MCF 10A (cell line): ENCODE data around the gene ICAM4. TPM values are rescaled to one million over a fixed set of nuclear protein-coding genes. Genes with fewer than 3 reads are reported as not detected.

Source experiments
- BruUV-seq: library from RNA; stranded (reverse); fragments of 400-500 nt; replicated peaks from 2 replicates; lab custom pipeline; 2021; lab: Mats Ljungman, UMichigan
- CTCF ChIA-PET: fragments of 300-600 bp; sonication (Branson Sonifier 250); formaldehyde crosslinking; extraction: SDS; loops from one replicate; lab custom pipeline; 2021; ENCODE audit warnings: antibody characterized with exemption, inconsistent platforms; lab: Yijun Ruan, JAX
- POLR2A ChIA-PET: fragments of 300-600, 350-650 bp; sonication (Branson Sonifier 250); formaldehyde crosslinking; extraction: SDS; loops from one replicate; lab custom pipeline; 2020; ENCODE audit warnings: antibody characterized with exemption, inconsistent platforms; lab: Yijun Ruan, JAX
- DNase-seq: peaks from one replicate; pipeline ENCODE4 v3.0.0-alpha.2; 2018; ENCODE audit not compliant: unreplicated experiment
- H3K27ac Mint-ChIP-seq: one replicate; pipeline ENCODE4 v1.8.0; 2022; ENCODE audit warnings: mild to moderate bottlenecking, low read depth, mixed read lengths; ENCODE audit not compliant: unreplicated experiment
- H3K27me3 Mint-ChIP-seq: one replicate; pipeline ENCODE4 v1.8.0; 2022; ENCODE audit warnings: mixed read lengths; ENCODE audit not compliant: insufficient read depth, unreplicated experiment
- H3K36me3 Mint-ChIP-seq: one replicate; pipeline ENCODE4 v1.8.0; 2022; ENCODE audit warnings: mild to moderate bottlenecking, moderate library complexity, mixed read lengths; ENCODE audit not compliant: insufficient read depth, unreplicated experiment
- H3K4me1 Mint-ChIP-seq: one replicate; pipeline ENCODE4 v1.8.0; 2022; ENCODE audit warnings: mixed read lengths; ENCODE audit not compliant: insufficient read depth, unreplicated experiment
- H3K4me3 Mint-ChIP-seq: one replicate; pipeline ENCODE4 v1.8.0; 2022; ENCODE audit warnings: mild to moderate bottlenecking, moderate library complexity, mixed read lengths; ENCODE audit not compliant: unreplicated experiment
- H3K9me3 Mint-ChIP-seq: one replicate; pipeline ENCODE4 v1.8.0; 2022; ENCODE audit warnings: mixed read lengths; ENCODE audit not compliant: unreplicated experiment
- CTCF ChIP-seq: fragments of 200-600 bp; IDR thresholded peaks from one replicate; pipeline ENCODE4 v1.8.0; 2022; ENCODE audit warnings: antibody characterized with exemption, mild to moderate bottlenecking; ENCODE audit not compliant: unreplicated experiment
- intact Hi-C: fragments of 100-400 bp; cut with micrococcal nuclease; formaldehyde crosslinking; loops from 2 replicates; pipeline ENCODE4 v1.14.1; 2022
- total RNA-seq: library from RNA; stranded (reverse); gene quantifications from 2 replicates; pipeline ENCODE4 v1.2.3, GENCODE V29; 2022

Gene ICAM4
- total RNA-seq, 1 experiment from 2014 or later: not detected

DNA sequence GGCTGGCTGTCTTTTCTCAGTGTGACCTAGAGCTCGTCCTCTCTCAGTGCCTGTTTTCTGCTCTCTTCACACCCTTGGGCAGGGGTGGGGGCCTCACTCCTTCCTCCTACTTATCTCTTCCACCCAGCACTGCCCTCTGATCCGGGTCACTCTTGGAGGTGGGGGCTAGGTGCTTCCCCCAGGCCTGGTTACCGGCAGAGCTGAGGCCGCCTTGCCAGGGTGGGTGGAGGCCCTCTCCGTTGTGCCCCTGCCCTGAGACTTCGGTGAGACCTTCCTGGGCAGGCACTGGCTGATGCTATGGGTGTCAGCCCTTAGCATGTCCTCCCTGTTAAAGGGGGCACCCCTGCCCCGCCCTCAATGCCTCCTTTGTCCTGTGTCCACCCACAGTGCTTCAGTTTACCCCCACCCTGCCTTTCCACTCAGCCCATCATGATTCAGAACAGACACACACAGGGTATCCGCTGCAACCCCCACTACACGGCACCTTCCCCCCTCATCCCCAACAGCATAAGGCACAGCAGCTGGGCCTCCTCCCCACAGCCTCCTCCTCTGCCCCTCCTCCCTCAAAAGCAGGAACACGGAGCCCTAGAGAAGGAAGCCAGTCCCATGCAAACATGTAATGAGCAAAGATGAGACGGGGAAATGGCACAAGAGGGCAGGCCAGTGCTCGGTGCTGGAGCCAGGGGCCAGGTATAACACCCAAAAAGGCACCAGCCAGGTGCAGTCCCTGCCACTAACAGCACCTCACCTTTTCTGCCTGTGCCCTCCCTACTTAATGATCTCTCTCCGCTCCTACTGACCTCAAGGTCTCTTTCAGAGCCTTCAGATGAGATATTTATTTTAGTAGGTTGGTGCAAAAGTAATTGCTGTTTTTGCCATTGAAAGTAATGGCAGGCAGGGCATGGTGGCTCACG is 13.0 kb downstream of the ICAM4 start:
- CTCF ChIA-PET: interaction anchor here (1.1 kb wide), 2 partner anchors 15 to 135 kb away, joined by 3 to 4 read pairs; no protein-coding TSS in a partner anchor
- Mint-ChIP-seq H3K9me3 (no peaks in the 10 kb centered on the region), H3K4me3 (no peak overlapping the region), H3K4me1 (peaks cover 8% of the 10 kb centered on the region), H3K27me3 (no peaks in the 10 kb centered on the region), H3K36me3 (peaks cover 7% of the 10 kb centered on the region), H3K27ac (no peak overlapping the region)
- DNase-seq: no peak
- POLR2A ChIA-PET: no interaction called here
- no peak for TF ChIP-seq CTCF
- intact Hi-C loops: no loop called here
- no TSS peak for BruUV-seq

GRCh38 chr19:10305139-10305806 is 18.5 kb downstream of the ICAM4 start:
- ChIA-PET CTCF (interaction anchor here (0.5 to 1.4 kb wide), 5 partner anchors 9 to 74 kb away, joined by 3 to 5 read pairs (median 4); partner anchors contain the start of gene ICAM1), POLR2A (interaction anchor here (0.6 kb wide), 1 partner anchor 20 kb away, joined by 4 read pairs; no protein-coding TSS in a partner anchor)
- no peaks in the 10 kb centered on the region for H3K36me3 Mint-ChIP-seq
- H3K27ac Mint-ChIP-seq: no peak overlapping the region
- H3K4me3 Mint-ChIP-seq: no peak overlapping the region
- H3K27me3 Mint-ChIP-seq: no peaks in the 10 kb centered on the region
- H3K9me3 Mint-ChIP-seq: no peaks in the 10 kb centered on the region
- no TSS peak for BruUV-seq
- peaks cover 8% of the 10 kb centered on the region for H3K4me1 Mint-ChIP-seq
- no peak for DNase-seq
- no peak for TF ChIP-seq CTCF
- intact Hi-C loops: no loop called here

- Mint-ChIP-seq H3K4me3 (no peak overlapping the region), H3K4me1 (peaks cover 8% of the 10 kb centered on the region), H3K27me3 (no peaks in the 10 kb centered on the region), H3K36me3 (no peaks in the 10 kb centered on the region), H3K27ac (no peak overlapping the region), H3K9me3 (no peaks in the 10 kb centered on the region)
- TF ChIP-seq CTCF: no peak
- intact Hi-C loops: no loop called here
- ChIA-PET CTCF (interaction anchor here (0.8 to 1.4 kb wide), 4 partner anchors 8 to 83 kb away, joined by 3 to 5 read pairs (median 4); partner anchors contain the start of gene ICAM1), POLR2A (no interaction called here)
- no TSS peak for BruUV-seq
- DNase-seq: no peak
These were observed 19.6 kb downstream of the ICAM4 start for GRCh38 chr19:10306327-10306726.

DNA sequence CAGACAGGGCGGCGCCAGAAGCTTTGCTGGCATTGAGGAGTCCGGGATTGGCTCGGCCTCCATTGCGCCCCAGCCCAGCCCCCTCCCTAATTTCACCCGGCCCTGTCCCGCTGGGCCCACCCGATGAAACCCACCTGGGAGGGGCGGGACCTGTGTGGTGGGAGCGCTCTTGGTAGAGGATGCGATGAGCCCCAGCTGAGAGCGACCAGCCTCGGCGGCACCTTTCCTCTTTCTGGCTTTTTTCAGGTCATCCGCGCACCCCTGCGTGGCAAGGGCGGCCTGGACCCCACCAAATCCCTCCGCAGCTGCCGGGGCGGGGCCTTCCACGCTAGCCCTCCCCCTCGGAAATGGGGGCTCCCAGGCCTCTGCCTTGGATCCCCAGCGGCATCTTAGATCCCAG is 22.7 kb downstream of the ICAM4 start, which contains the start of gene ZGLP1:
ZGLP1 (minus strand) TSS at position 393 of the 400 bp plus-strand sequence.
- no peak within 1 kb of the TSS for H3K4me3 Mint-ChIP-seq
- POLR2A ChIA-PET: no interaction called here
- CTCF ChIA-PET: interaction anchor here (0.6 kb wide), 1 partner anchor 378 kb away, joined by 3 read pairs; no protein-coding TSS in a partner anchor
- intact Hi-C loops: no loop called here
- BruUV-seq: no TSS peak
- peaks cover 11% of the 10 kb centered on the region for H3K36me3 Mint-ChIP-seq
- DNase-seq: no peak
- no peak within 1 kb of the TSS for H3K27ac Mint-ChIP-seq
- TF ChIP-seq CTCF: no peak
- H3K9me3 Mint-ChIP-seq: no peaks in the 10 kb centered on the region
- peaks cover 1% of the 10 kb centered on the region for H3K4me1 Mint-ChIP-seq
- H3K27me3 Mint-ChIP-seq: no peaks in the 10 kb centered on the region
